ENCODE data around the gene BTBD6. TPM values are rescaled to one million over a fixed set of nuclear protein-coding genes. Genes with fewer than 3 reads are reported as not detected.

Gene BTBD6
- total and polyA plus RNA-seq, 9 of the 15 experiments (the other 6 are each of a cell fraction or from before 2014, with no cell fraction given), result not detected

GRCh38 chr14:105267820-105268548 is 19.7 kb downstream of the BTBD6 start (continued):
- TF ChIP-seq ZNF57 (CRISPR knock-in tag; IDR thresholded peaks at IDR 0.05) (no peak), SMAD3 (CRISPR knock-in tag; conservative IDR thresholded peaks at IDR 0.05) (no peak), STAT5A (IDR thresholded peaks at IDR 0.05; ENCODE audit: borderline replicate concordance, low read length) (no peak), CBX3 (IDR thresholded peaks at IDR 0.05; ENCODE audit: borderline replicate concordance in 1 of 2, low read length in 2 of 2) (no peak), TEAD2 (tag; IDR thresholded peaks at IDR 0.05) (no peak), USF2 (CRISPR knock-in tag; IDR thresholded peaks at IDR 0.05) (no peak), NONO (IDR thresholded peaks at IDR 0.05; ENCODE audit: low read depth in 2 of 2, low read length in 1 of 2) (no peak)

GRCh38 chr14:105268736-105269354 is 20.5 kb downstream of the BTBD6 start:
- intact Hi-C loops (cut with micrococcal nuclease), result no loop called here
- TF ChIP-seq NR2F6 (CRISPR knock-in tag; IDR thresholded peaks at IDR 0.05) (no peak), ZNF398 (CRISPR knock-in tag; IDR thresholded peaks at IDR 0.05) (no peak), RUNX1 (IDR thresholded peaks at IDR 0.05; ENCODE audit: low read depth) (no peak), NFXL1 (CRISPR knock-in tag; IDR thresholded peaks at IDR 0.05) (no peak), ZNF134 (CRISPR knock-in tag; conservative IDR thresholded peaks at IDR 0.05) (no peak), SREBF2 (CRISPR knock-in tag; IDR thresholded peaks at IDR 0.05) (no peak), MIER1 (IDR thresholded peaks at IDR 0.05; ENCODE audit: low read depth) (no peak), FOXP4 (CRISPR knock-in tag; IDR thresholded peaks at IDR 0.05; ENCODE audit: borderline replicate concordance) (no peak), SNIP1 (IDR thresholded peaks at IDR 0.05; ENCODE audit: low read depth) (no peak)

More at GRCh38 chr14:105268736-105269354, 20.5 kb downstream of the BTBD6 start:
- H3K9me3 ChIP-seq (replicated peaks; ENCODE audit: control insufficient read depth, insufficient read depth, low read depth, low read length), result no peaks in the 10 kb centered on the region
- no peaks in the 10 kb centered on the region for H3K36me3 ChIP-seq (ENCODE audit: control insufficient read depth, insufficient read depth, low read length)
- H3K9me1 ChIP-seq (ENCODE audit: control insufficient read depth, insufficient read depth, low read length), result no peaks in the 10 kb centered on the region
- H3K9ac ChIP-seq (ENCODE audit: insufficient read depth in 1 of 2, low read depth in 2 of 2, low read length in 2 of 2), result no peak overlapping the region
- CTCF ChIA-PET (ENCODE audit: low intra/inter-chr PET ratio), result no interaction called here
- peaks cover 0 to 7% of the 10 kb centered on the region in 2 experiments; a peak in 2 of 5 replicates for H3K4me1 ChIP-seq (replicated peaks in 1 of 2; ENCODE audit: control insufficient read depth in 2 of 2, insufficient read depth in 2 of 2, low read length in 2 of 2)
- no peaks in the 10 kb centered on the region; the same call in 2 of the 3 replicates for H3K79me2 ChIP-seq (ENCODE audit: control insufficient read depth, insufficient read depth, low read length)
- no TSS peak for BruUV-seq (replicated peaks)
- no peak overlapping the region for H3K27ac ChIP-seq (ENCODE audit: extremely low read depth, low read depth, low read length)
- H2AFZ ChIP-seq (ENCODE audit: low read depth, low read length), result no peak overlapping the region
- in situ Hi-C loops (cut with MboI), result loop anchor here (5.0 to 10.0 kb wide), 2 partner anchors 67 to 76 kb away; no protein-coding TSS in a partner anchor
- WGBS (ENCODE audit: insufficient coverage, low coverage, missing lambda C conversion rate), result 64% methylated on average over 6 of the region's 18 CpGs
- H3K4me2 ChIP-seq (ENCODE audit: insufficient read depth, low read length), result no peak overlapping the region
- FAIRE-seq, result no peak
- no peaks in the 10 kb centered on the region for H3K27me3 ChIP-seq (ENCODE audit: control insufficient read depth in 2 of 2, insufficient read depth in 2 of 2, low read length in 2 of 2)
- H3K4me3 ChIP-seq, result no peak overlapping the region
- POLR2A ChIA-PET, result no interaction called here
- no peak for DNase-seq (ENCODE audit: extremely low read depth in 1 of 4, low spot score in 3 of 4)
- no peak for ATAC-seq
- H4K20me1 ChIP-seq (replicated peaks; ENCODE audit: control insufficient read depth, insufficient read depth, low read length), result no peaks in the 10 kb centered on the region
